22Rv1 (cell line): Measurements from ENCODE around the gene LARP4.

Experiments used
- CTCF ChIP-seq: fragments of 450-650 bp; IDR thresholded peaks from 2 replicates; pipeline ENCODE4 v1.5.1; 2017; ENCODE audit warnings: mild to moderate bottlenecking
- ZFX ChIP-seq: fragments of 450-650 bp; IDR thresholded peaks from 2 replicates; pipeline ENCODE4 v1.6.1; 2017; ENCODE audit warnings: antibody characterized with exemption, borderline replicate concordance

- TF ChIP-seq CTCF (no peak), ZFX (no peak)
These were observed 38.0 kb upstream of the LARP4 start for GRCh38 chr12:50362671-50363070.
